Right lobe of liver (tissue), 6 donors: ENCODE results near the gene LRRC15. TPM values are rescaled to one million over a fixed set of nuclear protein-coding genes. Genes with fewer than 3 reads are reported as not detected.

ENCODE experiments used
- ATAC-seq, 4 donors: fragments of 200-7000 bp; cut with Tn5 transposase; one replicate each; pipeline ENCODE4 v1.9.1; 2020; ENCODE audit warnings: mild to moderate bottlenecking in 4 of 4, moderate library complexity in 4 of 4
- DNase-seq, 3 donors: peaks; one replicate each; pipeline ENCODE4 v3.0.0-alpha.2; 2020
- H3K27ac ChIP-seq, 3 donors: fragments of 200-600 bp; one replicate each; pipeline ENCODE4 v1.8.0; 2022
- H3K27me3 ChIP-seq, 2 donors: fragments of 200-600 bp; one replicate each; pipeline ENCODE4 v1.8.0; 2022
- H3K36me3 ChIP-seq, 4 donors: fragments of 200-600 bp; sonication (generic) in 1 of 4; one replicate each; pipeline versions ENCODE4 v1.5.1 to v1.8.0; 2017 to 2022; ENCODE audit warnings: control low read depth in 1 of 4
- H3K4me1 ChIP-seq, 4 donors: fragments of 200-600 bp; sonication (generic) in 1 of 4; one replicate each; pipeline versions ENCODE4 v1.5.1 to v1.8.0; 2017 to 2022; ENCODE audit warnings: control low read depth in 1 of 4
- H3K4me3 ChIP-seq, 3 donors: fragments of 200-600 bp; one replicate each; pipeline ENCODE4 v1.8.0; 2022
- H3K9me3 ChIP-seq, 4 donors: fragments of 200-600 bp; sonication (generic) in 1 of 4; one replicate each; pipeline versions ENCODE4 v1.5.1 to v1.8.0; 2017 to 2022; ENCODE audit warnings: control low read depth in 1 of 4
- CTCF ChIP-seq, 4 donors: fragments of 200-600 bp in 3 of 4; fragments of 450-650 bp in 1 of 4; IDR thresholded peaks; one replicate each; pipeline versions ENCODE4 v1.5.1 to v1.8.0; 2016 to 2022; ENCODE audit warnings: antibody characterized with exemption in 4 of 4, mild to moderate bottlenecking in 2 of 4
- POLR2A ChIP-seq: fragments of 450-650 bp; IDR thresholded peaks from one replicate; pipeline ENCODE4 v1.6.1; 2017; ENCODE audit warnings: antibody characterized with exemption, mild to moderate bottlenecking
- WGBS: methylation state at CpG from one replicate; pipeline ENCODE4 v1.1.6; 2018; ENCODE audit warnings: low coverage, low lambda C conversion rate; ENCODE audit not compliant: insufficient coverage; ENCODE audit errors: missing lambda C conversion rate; 5-methylcytosine and 5-hydroxymethylcytosine counted together
- intact Hi-C, 2 donors: fragments of 100-400 bp; cut with DNase I; formaldehyde crosslinking; loops; one replicate each; pipeline versions ENCODE4 v1.11.2 to v1.14.1; 2022
- total RNA-seq, 6 experiments: library from RNA; depleted of rRNA in 2 of 6; stranded (reverse); fragments of >200 nt in 2 of 6; fragmentation: NEBNext Ultra II Directional in 3 of 6; extraction: Animal tissue kit (Norgen Biotek cat#: 25700) in 3 of 6; gene quantifications; one replicate each; pipeline versions ENCODE4 v1.1.0 to v1.2.4, GENCODE V29; 2016 to 2023
- donor health status: DM: no; HTN: yes; CAD: no.
- donor health status: DM: no; HTN: no; CAD: no.
- donor health status: DM: no; HTN: no; CAD: no.
- donor health status: DM: no; HTN: yes; CAD: no.
- donor health status: DM: no; HTN: yes; CAD: no.

LRRC15 gene
- total RNA-seq, 6 experiments from 2014 or later: 0.07 to 0.37 (median 0.09) TPM; not detected in 1

- no peak for TF ChIP-seq POLR2A
- TF ChIP-seq CTCF (IDR thresholded peaks at IDR 0.05): no peak
- no peak overlapping the region for H3K4me3 ChIP-seq
- no peaks in the 10 kb centered on the region for H3K27me3 ChIP-seq
- no peak overlapping the region for H3K27ac ChIP-seq
- DNase-seq: no peak
- peaks cover 0 to 33% (median 15%) of the 10 kb centered on the region in 4 donors for H3K4me1 ChIP-seq
- intact Hi-C loops: no loop called here
- no peaks in the 10 kb centered on the region for H3K9me3 ChIP-seq
- H3K36me3 ChIP-seq: no peaks in the 10 kb centered on the region
- ATAC-seq: no peak
- WGBS: 94% methylated on average over 13 of the region's 14 CpGs
These were observed 40.5 kb downstream of the LRRC15 start for GRCh38 chr3:194328942-194329582.

GRCh38 chr3:194328053-194328657, 41.4 kb downstream of the LRRC15 start:
- Histone ChIP-seq H3K27me3 (no peaks in the 10 kb centered on the region), H3K4me3 (no peak overlapping the region), H3K27ac (no peak overlapping the region), H3K4me1 (peaks cover 0 to 30% (median 13%) of the 10 kb centered on the region in 4 donors), H3K9me3 (no peaks in the 10 kb centered on the region), H3K36me3 (no peaks in the 10 kb centered on the region)
- intact Hi-C loops: no loop called here
- DNase-seq (no peak), ATAC-seq (no peak)
- WGBS: 50% methylated on average over 3 of the region's 27 CpGs
- TF ChIP-seq POLR2A: no peak
- TF ChIP-seq CTCF (IDR thresholded peaks at IDR 0.05): no peak

- TF ChIP-seq POLR2A (no peak), CTCF (IDR thresholded peaks at IDR 0.05) (no peak)
- Histone ChIP-seq H3K9me3 (no peaks in the 10 kb centered on the region), H3K27ac (no peak overlapping the region), H3K4me1 (peaks cover 0 to 24% (median 11%) of the 10 kb centered on the region in 4 donors), H3K27me3 (no peaks in the 10 kb centered on the region), H3K36me3 (no peaks in the 10 kb centered on the region), H3K4me3 (no peak overlapping the region)
- 89% methylated on average over 4 of the region's 5 CpGs for WGBS
- no peak for ATAC-seq
- DNase-seq: no peak
- intact Hi-C loops: no loop called here
These were observed 42.1 kb downstream of the LRRC15 start for GRCh38 chr3:194327218-194328052.

- intact Hi-C loops: no loop called here
- no peak overlapping the region for H3K27ac ChIP-seq
- no peak for ATAC-seq
These were observed 42.6 kb downstream of the LRRC15 start for GRCh38 chr3:194326968-194327217.

More at GRCh38 chr3:194326968-194327217, 42.6 kb downstream of the LRRC15 start:
- Histone ChIP-seq H3K4me3 (no peak overlapping the region), H3K36me3 (no peaks in the 10 kb centered on the region), H3K4me1 (peaks cover 0 to 19% (median 8%) of the 10 kb centered on the region in 4 donors), H3K27me3 (no peaks in the 10 kb centered on the region), H3K9me3 (no peaks in the 10 kb centered on the region)
- WGBS: 58% methylated on average over 2 of the region's 2 CpGs
- TF ChIP-seq POLR2A: no peak
- no peak for TF ChIP-seq CTCF (IDR thresholded peaks at IDR 0.05)
- DNase-seq: no peak
